Stimulated activated CD8-positive, alpha-beta memory T cell treated with anti-CD3 and anti-CD28 coated beads, Interleukin-2, amount 100 ng/mL, for 48 hours (primary cell): ENCODE results near the gene UBR1.
A peak's percentile ranks its signal among the peaks of the same experiment; 100 is the strongest.

Experiments
- DNase-seq, 2 donors: peaks; one replicate each; pipeline ENCODE4 v3.0.0-alpha.2; 2020; ENCODE audit warnings: low read depth in 2 of 2

The UBR1 gene

GRCh38 chr15:43107751-43108150, 1.9 kb upstream of the UBR1 start:
- DNase-seq = no peak

- no peak for DNase-seq
Observed at GRCh38 chr15:43106486-43106829, 620 bp upstream of the UBR1 start.

GRCh38 chr15:43105077-43105736, 631 bp downstream of the UBR1 start:
- no peak for DNase-seq

GRCh38 chr15:43104426-43104825, 1.4 kb downstream of the UBR1 start:
- no peak for DNase-seq

- DNase-seq = no peak
Observed at GRCh38 chr15:43103907-43104306, 1.9 kb downstream of the UBR1 start.

- no peak for DNase-seq
Observed at GRCh38 chr15:43102187-43102586, 3.7 kb downstream of the UBR1 start.

- no peak for DNase-seq
Observed at GRCh38 chr15:43100971-43101370, 4.9 kb downstream of the UBR1 start.

- DNase-seq = no peak
Observed at GRCh38 chr15:43099105-43099845, 6.6 kb downstream of the UBR1 start.

- DNase-seq = no peak
Observed at GRCh38 chr15:43096411-43096810, 9.4 kb downstream of the UBR1 start.

GRCh38 chr15:43095708-43096347, 10.0 kb downstream of the UBR1 start:
- DNase-seq = no peak

GRCh38 chr15:43095243-43095642, 10.6 kb downstream of the UBR1 start:
- DNase-seq = no peak

GRCh38 chr15:43094416-43095030, 11.3 kb downstream of the UBR1 start:
- DNase-seq = no peak

GRCh38 chr15:43093026-43093425, 12.8 kb downstream of the UBR1 start:
- no peak for DNase-seq

- no peak for DNase-seq
Observed at GRCh38 chr15:43091859-43092258, 14.0 kb downstream of the UBR1 start.

- DNase-seq = no peak
Observed at GRCh38 chr15:43086551-43086950, 19.3 kb downstream of the UBR1 start.

GRCh38 chr15:43085921-43086320, 19.9 kb downstream of the UBR1 start:
- no peak for DNase-seq

GRCh38 chr15:43082509-43082908, 23.3 kb downstream of the UBR1 start:
- no peak for DNase-seq

GRCh38 chr15:43081283-43081682, 24.6 kb downstream of the UBR1 start:
- DNase-seq = no peak

GRCh38 chr15:43071451-43071850, 34.4 kb downstream of the UBR1 start:
- no peak for DNase-seq

GRCh38 chr15:43070893-43071292, 34.9 kb downstream of the UBR1 start:
- DNase-seq = no peak

GRCh38 chr15:43070249-43070648, 35.6 kb downstream of the UBR1 start:
- DNase-seq = no peak

GRCh38 chr15:43067717-43068461, 37.9 kb downstream of the UBR1 start:
- peak in 1 of 2 donors; percentile 16 for DNase-seq
